OCI-LY3 (cell line): ENCODE measurements around the gene TSPAN8.

Experiments
- H2AFZ ChIP-seq: fragments of 200-600, 300-600 bp; shearing (Covaris generic); 2 replicates; pipeline ENCODE4 v1.6.0; 2014; ENCODE audit warnings: antibody characterized with exemption, low read depth, low read length
- H3K27ac ChIP-seq: fragments of 200-600, 300-600 bp; sonication (generic); 2 replicates; pipeline ENCODE4 v1.5.1; 2014; ENCODE audit warnings: mild to moderate bottlenecking, low read length, moderate library complexity, mixed read lengths
- H3K27me3 ChIP-seq: fragments of 200-600, 300-600 bp; sonication (generic); 2 replicates; pipeline ENCODE4 v1.6.1; 2014; ENCODE audit warnings: low read depth, low read length, mixed read lengths
- H3K36me3 ChIP-seq: fragments of 200-600, 300-600 bp; sonication (generic); replicated peaks from 2 replicates; pipeline ENCODE3; 2014; ENCODE audit warnings: low read depth, low read length, mixed read lengths
- H3K4me1 ChIP-seq: fragments of 300-600, 200-600 bp; sonication (generic); 2 replicates; pipeline ENCODE4 v1.6.1; 2014; ENCODE audit warnings: low read length, mixed read lengths
- H3K4me2 ChIP-seq: fragments of 200-600, 300-600 bp; sonication (generic); 2 replicates; pipeline ENCODE4 v1.6.1; 2014; ENCODE audit warnings: low read length, mixed read lengths
- H3K4me3 ChIP-seq: fragments of 300-600, 200-600 bp; sonication (generic); 2 replicates; pipeline ENCODE4 v1.5.1; 2014; ENCODE audit warnings: antibody characterized with exemption, mild to moderate bottlenecking, low read length, moderate library complexity
- H3K79me2 ChIP-seq: fragments of 300-600, 200-600 bp; shearing (Covaris generic); 2 replicates; pipeline ENCODE4 v1.6.1; 2014; ENCODE audit warnings: mild to moderate bottlenecking, low read length, mixed read lengths
- H3K9ac ChIP-seq: fragments of 300-600, 200-600 bp; shearing (Covaris generic); 2 replicates; pipeline ENCODE4 v1.6.0; 2014; ENCODE audit warnings: mild to moderate bottlenecking, low read length, moderate library complexity
- H3K9me3 ChIP-seq: fragments of 200-600, 300-600 bp; shearing (Covaris generic); 2 replicates; pipeline ENCODE4 v1.6.1; 2014; ENCODE audit warnings: low read length, mixed read lengths; ENCODE audit not compliant: insufficient read depth
- H4K20me1 ChIP-seq: fragments of 200-600, 300-600 bp; sonication (generic); 2 replicates; pipeline ENCODE4 v1.6.1; 2016; ENCODE audit warnings: low read length, mixed read lengths; ENCODE audit not compliant: insufficient read depth
- CTCF ChIP-seq: fragments of 200-600, 300-600 bp; sonication (generic); IDR thresholded peaks from 2 replicates; pipeline ENCODE4 v1.5.1; 2014; ENCODE audit warnings: antibody characterized with exemption, low read length, low read depth
- EZH2phosphoT487 ChIP-seq: fragments of 200-600 bp; shearing (Covaris generic); IDR thresholded peaks from 2 replicates; pipeline ENCODE4 v1.6.1; 2018; ENCODE audit warnings: antibody characterized with exemption, mixed run types, low read depth

TSPAN8 gene

GRCh38 chr12:71107936-71108335, 49.9 kb downstream of the TSPAN8 start:
- Histone ChIP-seq H3K27ac (no peak overlapping the region), H3K4me3 (no peak overlapping the region)

GRCh38 chr12:71105956-71106355, 51.8 kb downstream of the TSPAN8 start:
- Histone ChIP-seq H3K27me3 (no peaks in the 10 kb centered on the region), H3K4me2 (no peak overlapping the region), H3K27ac (no peak overlapping the region), H3K9me3 (no peaks in the 10 kb centered on the region), H4K20me1 (no peaks in the 10 kb centered on the region), H2AFZ (no peak overlapping the region), H3K9ac (no peak overlapping the region), H3K4me3 (no peak overlapping the region), H3K36me3 (no peaks in the 10 kb centered on the region), H3K79me2 (no peaks in the 10 kb centered on the region), H3K4me1 (peaks cover 5% of the 10 kb centered on the region; the same call in 1 of the 2 replicates)
- TF ChIP-seq EZH2phosphoT487 (no peak), CTCF (no peak)

More at GRCh38 chr12:71107936-71108335, 49.9 kb downstream of the TSPAN8 start:
- peaks cover 5% of the 10 kb centered on the region; the same call in 1 of the 2 replicates for H3K4me1 ChIP-seq
- no peak overlapping the region for H3K9ac ChIP-seq
- H3K79me2 ChIP-seq, result no peaks in the 10 kb centered on the region
- TF ChIP-seq EZH2phosphoT487 (no peak), CTCF (no peak)
- H3K4me2 ChIP-seq, result no peak overlapping the region
- H3K36me3 ChIP-seq, result no peaks in the 10 kb centered on the region
- H3K27me3 ChIP-seq, result no peaks in the 10 kb centered on the region
- no peaks in the 10 kb centered on the region for H4K20me1 ChIP-seq
- no peak overlapping the region for H2AFZ ChIP-seq
- no peaks in the 10 kb centered on the region for H3K9me3 ChIP-seq

GRCh38 chr12:71092290-71092689, 65.5 kb downstream of the TSPAN8 start:
- no peaks in the 10 kb centered on the region for H3K9me3 ChIP-seq
- no peak overlapping the region for H3K4me2 ChIP-seq
- no peaks in the 10 kb centered on the region for H3K36me3 ChIP-seq
- no peaks in the 10 kb centered on the region for H3K27me3 ChIP-seq
- no peaks in the 10 kb centered on the region for H4K20me1 ChIP-seq
- no peak for TF ChIP-seq CTCF
- TF ChIP-seq EZH2phosphoT487, result no peak
- H2AFZ ChIP-seq, result no peak overlapping the region
- no peaks in the 10 kb centered on the region for H3K79me2 ChIP-seq
- H3K4me3 ChIP-seq, result no peak overlapping the region
- no peaks in the 10 kb centered on the region for H3K4me1 ChIP-seq
- H3K27ac ChIP-seq, result no peak overlapping the region
- no peak overlapping the region for H3K9ac ChIP-seq

- Histone ChIP-seq H3K4me3 (no peak overlapping the region), H3K4me1 (no peaks in the 10 kb centered on the region)
These were observed 66.8 kb downstream of the TSPAN8 start for GRCh38 chr12:71090971-71091370.

More at GRCh38 chr12:71090971-71091370, 66.8 kb downstream of the TSPAN8 start:
- Histone ChIP-seq H3K27ac (no peak overlapping the region), H4K20me1 (no peaks in the 10 kb centered on the region), H3K27me3 (no peaks in the 10 kb centered on the region), H3K79me2 (no peaks in the 10 kb centered on the region), H3K4me2 (no peak overlapping the region), H3K36me3 (no peaks in the 10 kb centered on the region), H3K9me3 (no peaks in the 10 kb centered on the region), H2AFZ (no peak overlapping the region), H3K9ac (no peak overlapping the region)
- TF ChIP-seq EZH2phosphoT487 (no peak), CTCF (no peak)
